CD4-positive, alpha-beta T cell (primary cell): ENCODE data around the gene ANXA3. TPM values are rescaled to one million over a fixed set of nuclear protein-coding genes. Genes with fewer than 3 reads are reported as not detected.

ENCODE experiments used
- ATAC-seq: fragments of 200-7000 bp; cut with Tn5 transposase; one replicate; pipeline ENCODE4 v1.10.0; 2022; ENCODE audit warnings: mild to moderate bottlenecking; ENCODE audit not compliant: poor library complexity
- CTCF ChIA-PET: fragments of 350-600 bp; sonication (Branson Sonifier 250); formaldehyde crosslinking; loops from one replicate; lab custom pipeline; 2021; ENCODE audit warnings: antibody characterized with exemption, inconsistent platforms; lab: Charles Lee
- POLR2A ChIA-PET: fragments of 350-600 bp; sonication (Branson Sonifier 250); formaldehyde crosslinking; loops from one replicate; lab custom pipeline; 2021; ENCODE audit warnings: antibody characterized with exemption, inconsistent platforms; lab: Charles Lee
- DNase-seq, 14 experiments: peaks; one replicate each; pipeline ENCODE4 v3.0.0-alpha.2; 2013 to 2020; ENCODE audit warnings: mixed read lengths in 2 of 14
- H3K27ac ChIP-seq, 2 donors: one replicate each; pipeline versions ENCODE4 v1.5.1 to v1.7.0; 2013; ENCODE audit warnings: low read length in 2 of 2, low read depth in 1 of 2, mild to moderate bottlenecking in 1 of 2
- H3K27me3 ChIP-seq, 2 experiments: 1 replicate in 1 of 2; 2 replicates in 1 of 2; pipeline versions ENCODE4 v1.6.1 to v1.7.0; 2013; ENCODE audit warnings: low read length in 2 of 2, control low read depth in 1 of 2, mild to moderate bottlenecking in 1 of 2, moderate library complexity in 1 of 2; ENCODE audit not compliant: insufficient read depth in 2 of 2, control insufficient read depth in 1 of 2
- H3K36me3 ChIP-seq: one replicate; pipeline ENCODE4 v1.6.1; 2013; ENCODE audit warnings: low read length, control low read depth; ENCODE audit not compliant: insufficient read depth
- H3K4me1 ChIP-seq: one replicate; pipeline ENCODE4 v1.6.1; 2013; ENCODE audit warnings: low read length, control low read depth; ENCODE audit not compliant: insufficient read depth
- H3K4me3 ChIP-seq: one replicate; pipeline ENCODE4 v1.5.1; 2013; ENCODE audit warnings: mild to moderate bottlenecking, low read length, moderate library complexity
- H3K9me3 ChIP-seq, 2 experiments: 1 replicate in 1 of 2; 2 replicates in 1 of 2; pipeline versions ENCODE4 v1.6.1 to v1.7.0; 2013; ENCODE audit warnings: low read length in 2 of 2, mild to moderate bottlenecking in 2 of 2, control low read depth in 1 of 2, moderate library complexity in 1 of 2; ENCODE audit not compliant: control insufficient read depth in 1 of 2, insufficient read depth in 1 of 2
- H3K27ac Mint-ChIP-seq: one replicate; pipeline ENCODE4 v1.8.0; 2020; ENCODE audit warnings: mixed read lengths
- H3K27me3 Mint-ChIP-seq: one replicate; pipeline ENCODE4 v1.8.0; 2021; ENCODE audit warnings: mixed read lengths
- H3K36me3 Mint-ChIP-seq: one replicate; pipeline ENCODE4 v1.8.0; 2021; ENCODE audit warnings: low read depth, mixed read lengths
- H3K4me1 Mint-ChIP-seq: one replicate; pipeline ENCODE4 v1.8.0; 2021; ENCODE audit warnings: low read depth, mixed read lengths
- H3K4me3 Mint-ChIP-seq: one replicate; pipeline ENCODE4 v1.8.0; 2020; ENCODE audit warnings: mild to moderate bottlenecking, mixed read lengths
- H3K9me3 Mint-ChIP-seq: one replicate; pipeline ENCODE4 v1.8.0; 2020; ENCODE audit warnings: mixed read lengths
- CTCF ChIP-seq: fragments of 200-600 bp; IDR thresholded peaks from one replicate; pipeline ENCODE4 v1.8.0; 2022; ENCODE audit warnings: antibody characterized with exemption, mild to moderate bottlenecking
- intact Hi-C, 2 experiments: fragments of 100-400 bp; cut with DNase I in 1 of 2; cut with micrococcal nuclease in 1 of 2; formaldehyde crosslinking; loops; one replicate each; pipeline versions ENCODE4 v1.15.1 to v1.9.0; 2023 to 2025; cut with DNase I, micrococcal nuclease
- total RNA-seq, 174 experiments: library from RNA in 2 of 174; stranded (reverse) in 2 of 174; gene quantifications; one replicate each; pipeline ENCODE4 v1.2.3 and lab custom pipeline; 2021 to 2026

The ANXA3 gene
- total RNA-seq, 2 experiments from 2014 or later, result not detected

- no peaks in the 10 kb centered on the region for H3K36me3 ChIP-seq
- no peak overlapping the region for H3K27ac Mint-ChIP-seq
- ChIA-PET CTCF (no interaction called here), POLR2A (no interaction called here)
- no peak overlapping the region for H3K27ac ChIP-seq
- H3K4me3 ChIP-seq, result no peak overlapping the region
- intact Hi-C loops, result loop anchor here in 1 of 2 experiments (10.0 kb wide), 1 partner anchor 224 kb away; no protein-coding TSS in a partner anchor
- H3K4me1 Mint-ChIP-seq, result peaks cover 16% of the 10 kb centered on the region
- H3K4me1 ChIP-seq, result no peaks in the 10 kb centered on the region
- H3K27me3 Mint-ChIP-seq, result no peaks in the 10 kb centered on the region
- ATAC-seq (no peak), DNase-seq (no peak)
- no peaks in the 10 kb centered on the region for H3K36me3 Mint-ChIP-seq
- no peaks in the 10 kb centered on the region for H3K27me3 ChIP-seq
- H3K9me3 Mint-ChIP-seq, result no peaks in the 10 kb centered on the region
- no peak overlapping the region for H3K4me3 Mint-ChIP-seq
- TF ChIP-seq CTCF, result no peak
- no peaks in the 10 kb centered on the region for H3K9me3 ChIP-seq
Observed at GRCh38 chr4:78640714-78641113, 89.1 kb downstream of the ANXA3 start.

- Mint-ChIP-seq H3K9me3 (no peaks in the 10 kb centered on the region), H3K36me3 (no peaks in the 10 kb centered on the region), H3K27me3 (no peaks in the 10 kb centered on the region), H3K4me3 (no peak overlapping the region), H3K27ac (no peak overlapping the region), H3K4me1 (peaks cover 16% of the 10 kb centered on the region)
- ATAC-seq, result no peak
- Histone ChIP-seq H3K36me3 (no peaks in the 10 kb centered on the region), H3K27ac (no peak overlapping the region), H3K27me3 (no peaks in the 10 kb centered on the region), H3K9me3 (no peaks in the 10 kb centered on the region), H3K4me3 (no peak overlapping the region), H3K4me1 (no peaks in the 10 kb centered on the region)
- TF ChIP-seq CTCF, result no peak
- POLR2A ChIA-PET, result interaction anchor here (0.6 kb wide), 1 partner anchor 1467 kb away, joined by 3 read pairs; no protein-coding TSS in a partner anchor
- CTCF ChIA-PET, result no interaction called here
- intact Hi-C loops, result loop anchor here in 1 of 2 experiments (10.0 kb wide), 1 partner anchor 222 kb away; no protein-coding TSS in a partner anchor
- no peak for DNase-seq
Observed at GRCh38 chr4:78642934-78643333, 91.4 kb downstream of the ANXA3 start.

GRCh38 chr4:78644063-78644691, 92.6 kb downstream of the ANXA3 start:
- H3K36me3 Mint-ChIP-seq, result no peaks in the 10 kb centered on the region
- H3K4me1 ChIP-seq, result no peaks in the 10 kb centered on the region
- no peak overlapping the region for H3K27ac ChIP-seq
- H3K9me3 Mint-ChIP-seq, result no peaks in the 10 kb centered on the region
- no peaks in the 10 kb centered on the region for H3K27me3 Mint-ChIP-seq
- H3K9me3 ChIP-seq, result no peaks in the 10 kb centered on the region
- POLR2A ChIA-PET, result interaction anchor here (1.0 to 1.8 kb wide), 2 partner anchors 30 to 132 kb away, joined by 4 to 5 read pairs; partner anchors contain the start of gene BMP2K
- H3K4me3 ChIP-seq, result no peak overlapping the region
- H3K36me3 ChIP-seq, result no peaks in the 10 kb centered on the region
- no peaks in the 10 kb centered on the region for H3K27me3 ChIP-seq
- intact Hi-C loops, result loop anchor here (1.0 to 10.0 kb wide), 2 partner anchors 220 to 221 kb away; no protein-coding TSS in a partner anchor
- CTCF ChIA-PET, result interaction anchor here (1.2 to 2.8 kb wide), 5 partner anchors 10 to 132 kb away, joined by 3 to 17 read pairs (median 4); partner anchors contain the start of gene BMP2K
- ATAC-seq (no peak), DNase-seq (no peak)
- no peak overlapping the region for H3K4me3 Mint-ChIP-seq
- no peak overlapping the region for H3K27ac Mint-ChIP-seq
- H3K4me1 Mint-ChIP-seq, result peaks cover 5% of the 10 kb centered on the region
- TF ChIP-seq CTCF, result no peak
